Femur (tissue), 1 donor: ENCODE results near the gene ERBB4.

Experiments used
- DNase-seq: peaks from one replicate; pipeline ENCODE4 v3.0.0-alpha.2; 2017

ERBB4 gene

GRCh38 chr2:211373203-211373602 is 1165.4 kb downstream of the ERBB4 start:
- no peak for DNase-seq

DNA sequence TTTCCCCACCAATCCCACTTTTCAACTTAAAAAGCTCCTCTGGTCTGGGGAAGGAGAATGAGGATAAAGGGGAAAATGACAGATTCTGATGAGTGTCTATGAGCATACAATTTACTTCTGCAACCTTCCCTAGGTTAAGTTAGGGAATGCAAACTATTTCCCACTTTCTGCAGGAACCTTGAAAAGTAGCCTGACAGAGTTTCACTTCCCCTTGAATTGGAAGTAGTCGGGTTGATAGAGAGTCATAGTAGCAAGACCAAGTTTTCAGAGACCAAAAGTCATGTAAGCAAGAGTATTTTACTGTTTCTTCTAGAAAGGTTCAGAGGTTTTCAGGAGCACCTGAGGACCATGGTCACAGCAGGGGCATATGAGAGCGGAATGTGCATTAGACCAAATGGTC is 1167.1 kb downstream of the ERBB4 start:
- DNase-seq, result no peak

- DNase-seq, result no peak
Observed at GRCh38 chr2:211368467-211368866, 1170.1 kb downstream of the ERBB4 start.

DNA sequence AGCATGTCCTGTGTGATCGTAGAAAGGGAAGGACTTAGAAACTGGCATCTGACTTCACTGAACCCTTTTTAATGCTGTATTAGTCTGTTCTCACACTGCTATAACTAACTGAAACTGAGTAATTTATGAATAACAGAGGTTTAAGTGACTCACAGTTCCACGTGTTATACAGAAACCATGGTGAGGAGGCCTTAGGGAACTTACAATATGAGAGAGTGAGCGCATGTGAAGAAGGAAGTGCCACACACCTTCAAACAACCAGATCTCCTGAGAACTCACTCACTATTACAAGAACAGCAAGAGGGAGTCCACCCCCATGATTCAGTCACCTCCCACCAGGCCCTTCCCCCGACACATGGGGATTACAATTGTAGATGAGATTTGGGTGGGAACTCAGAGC is 1170.9 kb downstream of the ERBB4 start:
- DNase-seq, result no peak

- no peak for DNase-seq
Observed at GRCh38 chr2:211367293-211367692, 1171.3 kb downstream of the ERBB4 start.

GRCh38 chr2:211364911-211365310 is 1173.7 kb downstream of the ERBB4 start:
- DNase-seq, result no peak

- DNase-seq, result no peak
Observed at GRCh38 chr2:211361383-211361782, 1177.2 kb downstream of the ERBB4 start.

- no peak for DNase-seq
Observed at GRCh38 chr2:211359347-211359746, 1179.3 kb downstream of the ERBB4 start.

GRCh38 chr2:211358504-211358903 is 1180.1 kb downstream of the ERBB4 start:
- no peak for DNase-seq

- DNase-seq, result no peak
Observed at GRCh38 chr2:211354481-211354880, 1184.1 kb downstream of the ERBB4 start.

DNA sequence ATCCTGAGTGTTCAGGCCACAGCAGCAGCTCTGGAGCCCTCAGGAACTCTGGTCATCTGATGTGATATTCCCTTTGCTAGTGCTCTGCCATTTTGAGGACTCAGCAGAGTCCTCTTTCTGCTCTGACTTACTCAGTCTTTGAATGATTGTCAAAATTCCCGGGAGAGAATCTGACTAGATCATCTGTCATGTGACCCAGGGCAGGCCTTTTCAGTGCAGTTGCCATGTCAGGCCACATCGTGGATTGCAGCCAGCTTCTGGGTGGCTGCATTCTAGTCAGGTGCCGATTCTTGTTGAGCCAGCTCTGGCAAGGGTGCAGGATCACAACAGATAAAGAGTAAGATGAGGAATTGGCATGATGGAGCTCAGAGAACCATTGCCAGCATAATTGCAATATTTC is 1186.6 kb downstream of the ERBB4 start:
- DNase-seq, result no peak

- peak; percentile 24 for DNase-seq
Observed at GRCh38 chr2:211349031-211349430, 1189.6 kb downstream of the ERBB4 start.

DNA sequence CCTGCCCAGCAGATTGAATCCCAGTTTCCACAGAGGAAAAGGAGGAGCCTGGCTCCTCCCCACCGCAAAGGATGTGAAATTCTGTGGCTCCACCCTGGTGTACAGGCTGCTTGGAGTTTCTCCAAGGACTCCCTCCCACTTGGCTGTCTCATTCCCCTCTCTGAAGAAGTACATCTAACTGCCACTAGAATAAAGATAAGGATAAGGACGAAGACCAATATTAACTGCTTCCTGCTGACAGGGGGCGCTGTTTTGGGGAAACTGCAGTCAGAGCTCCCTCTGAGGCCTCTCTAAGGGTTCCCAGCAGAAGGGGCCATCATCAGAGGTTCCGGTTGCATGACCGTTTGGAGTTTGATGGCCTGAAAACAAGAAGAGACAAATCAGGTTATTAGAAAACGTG is 1191.3 kb downstream of the ERBB4 start:
- DNase-seq, result no peak

- DNase-seq, result no peak
Observed at GRCh38 chr2:211344289-211344688, 1194.3 kb downstream of the ERBB4 start.

DNA sequence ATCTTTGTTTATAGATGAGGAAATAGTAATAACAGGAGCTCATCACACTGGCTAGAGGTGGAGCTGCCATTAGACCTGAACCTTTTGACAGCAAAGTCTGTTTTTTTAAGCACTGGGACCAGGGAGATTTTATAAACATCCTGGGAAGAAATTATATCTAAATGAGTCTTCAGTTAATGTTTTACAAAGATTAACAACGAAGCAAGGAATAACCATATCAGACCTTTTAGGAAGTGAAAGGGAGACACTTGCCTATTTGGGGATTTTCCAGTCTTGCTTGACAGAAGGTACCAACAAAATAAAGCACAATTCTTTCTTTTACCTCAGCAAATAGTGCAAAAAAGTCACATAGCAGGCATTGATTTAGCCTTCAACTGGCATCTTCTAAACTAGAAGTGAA is 1205.2 kb downstream of the ERBB4 start:
- no peak for DNase-seq

DNA sequence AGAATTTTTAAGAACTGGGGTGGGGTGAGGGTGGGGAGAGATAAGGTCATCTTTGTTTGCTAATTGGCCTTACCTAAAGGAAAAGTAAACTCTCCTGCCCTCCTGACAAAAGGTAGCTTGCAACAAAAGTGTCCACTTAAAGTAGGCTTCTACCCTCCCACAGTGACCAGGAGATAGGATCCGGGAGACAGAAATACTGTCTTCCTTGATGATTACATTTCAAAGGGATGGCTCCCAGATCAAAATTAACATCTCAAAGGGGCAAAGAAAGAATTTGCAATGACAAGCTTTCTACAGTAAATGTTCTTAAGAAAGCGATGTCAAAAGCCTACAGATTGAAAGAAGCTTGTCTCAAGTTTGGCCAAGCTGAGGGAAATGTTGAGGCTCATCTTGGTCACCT is 1206.9 kb downstream of the ERBB4 start:
- no peak for DNase-seq

DNA sequence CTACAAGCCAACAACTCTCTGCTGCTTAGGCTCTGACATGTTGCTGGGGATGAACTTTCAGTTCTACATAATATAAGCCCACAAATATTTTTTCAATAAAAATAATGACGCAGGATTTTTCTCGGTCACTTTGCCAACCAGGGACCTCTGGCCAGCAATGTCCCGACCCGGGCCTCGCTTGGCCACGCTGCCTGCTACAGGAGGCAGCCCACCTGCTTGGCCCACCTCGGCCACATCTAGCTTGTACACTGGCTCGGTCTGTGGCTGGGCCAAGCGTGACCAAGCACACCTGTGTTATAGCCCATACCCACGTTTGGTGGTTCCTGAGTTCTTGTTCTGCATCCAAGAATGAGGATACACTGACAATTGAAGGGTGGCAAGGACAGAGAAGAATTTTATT is 1208.7 kb downstream of the ERBB4 start:
- no peak for DNase-seq

- DNase-seq, result no peak
Observed at GRCh38 chr2:211329421-211329820, 1209.2 kb downstream of the ERBB4 start.

- no peak for DNase-seq
Observed at GRCh38 chr2:211328126-211328525, 1210.5 kb downstream of the ERBB4 start.
